HCT116 (cell line): ENCODE data around the gene BTBD9. TPM values are rescaled to one million over a fixed set of nuclear protein-coding genes. Genes with fewer than 3 reads are reported as not detected.

Source experiments
- ATAC-seq: fragments of 200-7000 bp; cut with Tn5 transposase; 2 replicates; pipeline ENCODE4 v1.9.1; 2020; ENCODE audit warnings: mild to moderate bottlenecking, moderate library complexity
- BruUV-seq: library from RNA; stranded (reverse); fragments of 400-500 nt; replicated peaks from 2 replicates; lab custom pipeline; 2021; lab: Mats Ljungman, UMichigan
- CTCF ChIA-PET: fragments of 300-600 bp; sonication (Branson Sonifier 250); formaldehyde crosslinking; loops from one replicate; lab custom pipeline; 2021; ENCODE audit warnings: antibody characterized with exemption; lab: Charles Lee
- POLR2A ChIA-PET: fragments of 300-600, 350-600 bp; sonication (Branson Sonifier 250); formaldehyde crosslinking; loops from one replicate; lab custom pipeline; 2021; ENCODE audit warnings: antibody characterized with exemption; lab: Charles Lee
- RAD21 ChIA-PET, 2 experiments: fragments of 300-600 bp; sonication (Branson Sonifier 250); formaldehyde crosslinking; loops; one replicate each; lab custom pipeline; 2023; ENCODE audit warnings: low total read pairs in 2 of 2; ENCODE audit not compliant: uncharacterized antibody in 2 of 2, unreplicated experiment in 2 of 2, low non-redundant PET in 1 of 2; lab: Charles Lee
- DNase-seq: peaks from one replicate; pipeline ENCODE4 v3.0.0-alpha.2; 2010; ENCODE audit warnings: low read depth, low spot score
- H2AFZ ChIP-seq: fragments of 200-600 bp; shearing (Covaris generic), sonication (generic); 2 replicates; pipeline ENCODE4 v1.6.1; 2017; ENCODE audit warnings: low read depth, mixed run types, mixed read lengths, antibody characterized with exemption, low read length; ENCODE audit not compliant: poor library complexity, severe bottlenecking
- H3K27ac ChIP-seq: 2 replicates; pipeline ENCODE4 v1.5.1; 2012; ENCODE audit warnings: low read depth, low read length
- H3K27me3 ChIP-seq: fragments of 200-600 bp; sonication (generic); 2 replicates; pipeline ENCODE4 v1.6.1; 2016; ENCODE audit warnings: mixed run types, low read length, mixed read lengths; ENCODE audit not compliant: insufficient read depth
- H3K36me3 ChIP-seq, 2 experiments: fragments of 200-500 bp in 1 of 2; fragments of 200-600 bp in 1 of 2; sonication (Bioruptor generic) in 1 of 2; sonication (generic) in 1 of 2; 2 replicates each; pipeline versions ENCODE4 v1.5.1 to v1.6.1; 2014 to 2016; ENCODE audit warnings: low read length in 2 of 2, inconsistent platforms in 1 of 2, mixed read lengths in 1 of 2, mixed run types in 1 of 2; ENCODE audit not compliant: insufficient read depth in 2 of 2, control insufficient read depth in 1 of 2
- H3K4me1 ChIP-seq, 2 experiments: fragments of 200-600 bp in 1 of 2; sonication (generic) in 1 of 2; 2 replicates each; pipeline versions ENCODE4 v1.5.1 to v1.6.1; 2012 to 2017; ENCODE audit warnings: low read length in 2 of 2, inconsistent platforms in 1 of 2, mild to moderate bottlenecking in 1 of 2, mixed read lengths in 1 of 2, mixed run types in 1 of 2, moderate library complexity in 1 of 2; ENCODE audit not compliant: insufficient read depth in 2 of 2, control insufficient read depth in 1 of 2
- H3K4me2 ChIP-seq: fragments of 200-600 bp; sonication (generic); 2 replicates; pipeline ENCODE4 v1.6.1; 2017; ENCODE audit warnings: mixed run types, low read length, mixed read lengths
- H3K4me3 ChIP-seq, 2 experiments: fragments of 200-600 bp in 1 of 2; sonication (generic) in 1 of 2; replicated peaks in 1 of 2; 2 replicates each; pipeline ENCODE4 v1.5.1; 2011 to 2016; ENCODE audit warnings: low read length in 2 of 2, control low read depth in 1 of 2, low read depth in 1 of 2, mild to moderate bottlenecking in 1 of 2, mixed read lengths in 1 of 2, mixed run types in 1 of 2
- H3K79me2 ChIP-seq: fragments of 200-600 bp; sonication (generic); 2 replicates; pipeline ENCODE4 v1.6.1; 2017; ENCODE audit warnings: mild to moderate bottlenecking, mixed run types, low read length, moderate library complexity, mixed read lengths; ENCODE audit not compliant: insufficient read depth
- H3K9ac ChIP-seq: fragments of 200-600 bp; sonication (generic); 2 replicates; pipeline ENCODE4 v1.6.1; 2016; ENCODE audit warnings: low read length, mixed read lengths
- H3K9me2 ChIP-seq: fragments of 200-600 bp; sonication (generic), shearing (Covaris generic); 2 replicates; pipeline ENCODE4 v1.6.1; 2017; ENCODE audit warnings: mixed run types, mild to moderate bottlenecking, moderate library complexity; ENCODE audit not compliant: insufficient read depth
- H3K9me3 ChIP-seq, 2 experiments: fragments of 200-500 bp in 1 of 2; fragments of 200-600 bp in 1 of 2; sonication (Bioruptor generic) in 1 of 2; sonication (generic) in 1 of 2; 2 replicates each; pipeline ENCODE4 v1.6.1; 2014 to 2017; ENCODE audit warnings: low read length in 2 of 2, mixed read lengths in 2 of 2, inconsistent platforms in 1 of 2, low read depth in 1 of 2, mild to moderate bottlenecking in 1 of 2, mixed run types in 1 of 2, moderate library complexity in 1 of 2; ENCODE audit not compliant: control insufficient read depth in 1 of 2, insufficient read depth in 1 of 2
- H4K20me1 ChIP-seq: fragments of 200-600 bp; sonication (generic), shearing (Covaris generic); 2 replicates; pipeline ENCODE4 v1.6.1; 2017; ENCODE audit warnings: mixed run types, mild to moderate bottlenecking, moderate library complexity; ENCODE audit not compliant: insufficient read depth
- CBX3 ChIP-seq: IDR thresholded peaks from 2 replicates; pipeline ENCODE4 v1.6.1; 2012; ENCODE audit warnings: low read depth
- CEBPB ChIP-seq: IDR thresholded peaks from 2 replicates; pipeline ENCODE4 v1.6.1; 2012; ENCODE audit warnings: low read depth
- CTCF ChIP-seq, 3 experiments: fragments of 200-600 bp in 1 of 3; sonication (generic) in 1 of 3; IDR thresholded peaks in 2 of 3; conservative IDR thresholded peaks in 1 of 3; 2 replicates each; pipeline ENCODE4 v1.5.1; 2012 to 2017; ENCODE audit warnings: low read depth in 2 of 3, low read length in 2 of 3, antibody characterized with exemption in 1 of 3, borderline replicate concordance in 1 of 3, control low read depth in 1 of 3, mild to moderate bottlenecking in 1 of 3, mixed read lengths in 1 of 3, mixed run types in 1 of 3, moderate library complexity in 1 of 3; ENCODE audit not compliant: insufficient read depth in 1 of 3
- EGR1 ChIP-seq: IDR thresholded peaks from 2 replicates; pipeline ENCODE4 v1.6.1; 2012; ENCODE audit warnings: low read depth
- EZH2 ChIP-seq: fragments of 200-600 bp; sonication (generic); IDR thresholded peaks from 2 replicates; pipeline ENCODE4 v1.6.1; 2017; ENCODE audit warnings: antibody characterized with exemption, mixed run types
- JUND ChIP-seq: IDR thresholded peaks from 2 replicates; pipeline ENCODE4 v1.6.1; 2012
- MAX ChIP-seq: IDR thresholded peaks from 2 replicates; pipeline ENCODE4 v1.6.1; 2012
- POLR2A ChIP-seq: IDR thresholded peaks from 2 replicates; pipeline ENCODE4 v1.7.0; 2011; ENCODE audit warnings: borderline replicate concordance; ENCODE audit not compliant: insufficient read depth, insufficient read length; ENCODE audit errors: extremely low read depth
- POLR2AphosphoS5 ChIP-seq: IDR thresholded peaks from 2 replicates; pipeline ENCODE4 v1.6.1; 2011; ENCODE audit warnings: mild to moderate bottlenecking, low read depth, low read length, moderate library complexity
- RAD21 ChIP-seq: IDR thresholded peaks from 2 replicates; pipeline ENCODE4 v1.6.1; 2012; ENCODE audit warnings: low read depth, mild to moderate bottlenecking
- REST ChIP-seq: IDR thresholded peaks from 2 replicates; pipeline ENCODE4 v1.6.1; 2012; ENCODE audit warnings: low read depth
- SP1 ChIP-seq: IDR thresholded peaks from 2 replicates; pipeline ENCODE4 v1.6.1; 2012; ENCODE audit warnings: low read depth
- SRF ChIP-seq: IDR thresholded peaks from 2 replicates; pipeline ENCODE4 v1.6.1; 2012; ENCODE audit warnings: low read depth
- YY1 ChIP-seq: IDR thresholded peaks from 2 replicates; pipeline ENCODE4 v1.6.1; 2011; ENCODE audit warnings: low read length, low read depth, moderate library complexity, mild to moderate bottlenecking; ENCODE audit not compliant: insufficient replicate concordance; ENCODE audit errors: extremely low read depth
- ZFX ChIP-seq: fragments of 450-650 bp; IDR thresholded peaks from 2 replicates; pipeline ENCODE4 v1.6.1; 2017
- ZNF274 ChIP-seq: fragments of 200-500 bp; sonication (Bioruptor generic); IDR thresholded peaks from 2 replicates; pipeline ENCODE4 v1.6.1; 2014; ENCODE audit warnings: mild to moderate bottlenecking, low read depth, low read length, inconsistent platforms
- intact Hi-C: fragments of 100-400 bp; cut with micrococcal nuclease; formaldehyde crosslinking; loops from 2 replicates; pipeline ENCODE4 v1.10.0; 2022
- total RNA-seq: library from RNA; stranded (reverse); gene quantifications from one replicate; pipeline ENCODE4 v1.2.1, GENCODE V29; 2021; ENCODE audit not compliant: unreplicated experiment

The BTBD9 gene
- total RNA-seq, 1 experiment from 2014 or later = 10.9 TPM

- Histone ChIP-seq H3K27ac (no peak overlapping the region), H3K9ac (no peak overlapping the region), H2AFZ (no peak overlapping the region), H4K20me1 (no peaks in the 10 kb centered on the region), H3K27me3 (no peaks in the 10 kb centered on the region), H3K4me3 (no peak overlapping the region), H3K9me3 (no peaks in the 10 kb centered on the region), H3K4me2 (no peak overlapping the region), H3K79me2 (no peaks in the 10 kb centered on the region), H3K4me1 (peaks cover 0 to 6% of the 10 kb centered on the region in 2 experiments; a peak in 1 of 4 replicates), H3K36me3 (no peaks in the 10 kb centered on the region), H3K9me2 (no peaks in the 10 kb centered on the region)
- ChIA-PET POLR2A (no interaction called here), RAD21 (no interaction called here), CTCF (no interaction called here)
- intact Hi-C loops = no loop called here
- no TSS peak for BruUV-seq
- ATAC-seq = no peak
- no peak for DNase-seq
- TF ChIP-seq RAD21 = no peak
- no peak for TF ChIP-seq SP1
- TF ChIP-seq ZFX = no peak
- no peak for TF ChIP-seq SRF
- no peak for TF ChIP-seq YY1
- no peak for TF ChIP-seq POLR2A
- TF ChIP-seq ZNF274 = no peak
- no peak for TF ChIP-seq EZH2
- TF ChIP-seq CBX3 = no peak
- no peak for TF ChIP-seq POLR2AphosphoS5
These were observed 371.4 kb downstream of the BTBD9 start for GRCh38 chr6:38268342-38268741.

GRCh38 chr6:38266921-38267354 lies 372.8 kb downstream of the BTBD9 start:
- Histone ChIP-seq H2AFZ (no peak overlapping the region), H3K27ac (no peak overlapping the region), H3K9me3 (no peaks in the 10 kb centered on the region), H3K9me2 (no peaks in the 10 kb centered on the region), H3K9ac (no peak overlapping the region), H3K36me3 (no peaks in the 10 kb centered on the region), H3K4me3 (no peak overlapping the region), H3K27me3 (no peaks in the 10 kb centered on the region), H3K79me2 (no peaks in the 10 kb centered on the region), H3K4me1 (peaks cover 3 to 17% of the 10 kb centered on the region in 2 experiments; a peak in 3 of 4 replicates), H4K20me1 (no peaks in the 10 kb centered on the region), H3K4me2 (no peak overlapping the region)
- no peak for ATAC-seq
- RAD21 ChIA-PET = no interaction called here
- POLR2A ChIA-PET = interaction anchor here (1.0 kb wide), 1 partner anchor 8 kb away, joined by 3 read pairs; no protein-coding TSS in a partner anchor
- CTCF ChIA-PET = no interaction called here
- no peak for DNase-seq
- intact Hi-C loops = no loop called here
- BruUV-seq = no TSS peak
- TF ChIP-seq ZFX = no peak
- no peak for TF ChIP-seq EZH2
- TF ChIP-seq SP1 = no peak
- no peak for TF ChIP-seq REST
- no peak for TF ChIP-seq MAX
- no peak for TF ChIP-seq CBX3
- TF ChIP-seq SRF = no peak
- no peak for TF ChIP-seq CEBPB
- no peak for TF ChIP-seq JUND
- TF ChIP-seq RAD21 = no peak
- no peak for TF ChIP-seq EGR1
- TF ChIP-seq POLR2AphosphoS5 = no peak
- TF ChIP-seq CTCF (IDR thresholded peaks at IDR 0.05 in 2 of 3, conservative IDR thresholded peaks at IDR 0.05 in 1 of 3; ENCODE audit: borderline replicate concordance in 1 of 3, insufficient read depth in 1 of 3, low read depth in 2 of 3, low read length in 2 of 3) = no peak
